GM19455 (cell line): ENCODE measurements around the gene SLC35C1.
A peak's percentile ranks its signal among the peaks of the same experiment; 100 is the strongest.
"Not testable (repeated sequence)": the region's sequence is repeated elsewhere in the genome, so short reads cannot be mapped to it uniquely, and the experiment has no call there.

Source experiments
- ATAC-seq: cut with Tn5 transposase; IDR thresholded peaks from one replicate; pipeline ENCODE4 v1.9.1; 2021; ENCODE audit not compliant: unreplicated experiment

SLC35C1 gene

GRCh38 chr11:45786272-45786671 is 18.7 kb upstream of the SLC35C1 start:
- no peak for ATAC-seq

- ATAC-seq, result no peak
Observed at GRCh38 chr11:45788887-45789286, 16.1 kb upstream of the SLC35C1 start.

DNA sequence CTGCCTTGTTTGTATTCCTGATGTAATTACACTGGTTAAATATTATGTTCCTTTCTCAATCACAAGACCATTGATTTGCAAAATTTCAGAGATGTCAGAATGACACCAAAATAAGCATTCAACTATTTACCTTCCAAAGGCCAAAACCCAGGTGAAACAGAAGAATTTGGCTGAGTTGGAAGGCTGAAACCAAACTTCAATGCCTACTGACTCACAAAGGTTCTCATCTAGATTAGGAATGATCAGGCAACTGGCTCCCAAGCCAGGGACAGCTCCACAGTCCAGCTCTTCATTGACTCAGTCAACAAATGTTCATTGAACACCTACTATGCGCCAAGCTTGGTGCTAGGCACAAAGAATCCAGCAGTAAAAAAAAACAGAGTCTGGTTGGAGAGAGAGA is 13.4 kb upstream of the SLC35C1 start:
- no peak for ATAC-seq

- no peak for ATAC-seq
Observed at GRCh38 chr11:45794169-45794568, 10.8 kb upstream of the SLC35C1 start.

- ATAC-seq, result no peak
Observed at GRCh38 chr11:45795379-45795778, 9.6 kb upstream of the SLC35C1 start.

- no peak for ATAC-seq
Observed at GRCh38 chr11:45796461-45796861, 8.5 kb upstream of the SLC35C1 start.

GRCh38 chr11:45798793-45799441 is 6.0 kb upstream of the SLC35C1 start:
- no peak for ATAC-seq

GRCh38 chr11:45799562-45799961 is 5.4 kb upstream of the SLC35C1 start:
- no peak for ATAC-seq

DNA sequence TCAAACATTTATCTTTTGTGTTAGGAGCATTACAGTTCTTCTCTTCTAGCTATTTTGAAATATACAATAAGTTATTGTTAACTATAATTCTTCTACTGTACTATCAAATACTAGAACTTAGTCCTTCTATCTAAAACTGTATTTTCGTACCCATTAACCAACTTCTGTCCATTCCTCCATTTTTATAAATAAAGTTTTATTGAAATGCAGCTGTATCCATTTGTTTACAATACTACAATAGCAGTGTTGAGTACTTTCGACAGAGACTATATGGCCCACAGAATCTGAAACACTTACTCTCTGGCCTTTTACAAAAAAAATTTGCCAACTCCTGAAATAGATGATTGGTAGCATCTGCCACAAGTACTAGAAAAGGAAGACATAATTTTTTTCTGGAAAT is 4.7 kb upstream of the SLC35C1 start:
- no peak for ATAC-seq

GRCh38 chr11:45801723-45802315 is 3.1 kb upstream of the SLC35C1 start:
- ATAC-seq, result no peak

DNA sequence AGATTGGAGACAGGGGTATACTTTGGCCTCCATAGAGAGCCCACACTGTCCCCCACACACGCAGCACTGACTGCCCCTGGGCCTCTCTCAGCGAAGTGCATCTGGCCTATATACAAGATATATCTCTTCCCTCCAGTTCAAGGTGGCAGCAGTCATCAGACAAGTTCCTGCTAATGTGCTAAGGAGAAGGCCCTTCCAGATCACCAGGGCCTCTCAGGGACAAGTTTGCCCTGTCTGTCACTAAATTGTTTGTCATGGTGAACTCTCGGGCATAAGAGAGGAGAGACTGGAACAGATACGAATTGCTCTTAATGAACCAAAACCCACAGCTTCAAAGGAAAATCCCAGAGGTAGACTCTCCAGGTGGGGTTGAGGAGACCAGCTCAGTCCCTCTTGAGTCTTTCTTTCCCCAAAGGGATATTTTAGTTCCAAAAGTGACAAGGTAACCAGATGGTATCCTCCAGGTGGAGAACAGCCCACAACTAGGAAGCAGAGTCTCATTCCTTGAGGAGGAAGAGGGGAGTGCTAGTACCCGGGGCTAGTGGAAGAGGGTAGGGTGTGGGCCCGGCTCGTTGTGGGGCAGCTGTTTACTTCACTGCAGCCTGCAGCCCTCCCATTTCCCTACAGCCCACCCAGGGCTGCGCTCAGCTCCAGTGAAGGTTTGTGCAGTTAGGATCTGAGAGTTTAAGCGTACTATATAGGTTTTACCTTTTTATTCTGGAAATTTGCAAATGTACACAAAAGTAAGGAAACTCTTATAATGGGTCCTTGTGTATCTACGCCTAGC is 2.2 kb upstream of the SLC35C1 start:
- ATAC-seq, result no peak

GRCh38 chr11:45803971-45804760 is 783 bp upstream of the SLC35C1 start:
- peak; percentile 22 for ATAC-seq

GRCh38 chr11:45805305-45806071 is 539 bp downstream of the SLC35C1 start:
- peak; percentile 29 for ATAC-seq

DNA sequence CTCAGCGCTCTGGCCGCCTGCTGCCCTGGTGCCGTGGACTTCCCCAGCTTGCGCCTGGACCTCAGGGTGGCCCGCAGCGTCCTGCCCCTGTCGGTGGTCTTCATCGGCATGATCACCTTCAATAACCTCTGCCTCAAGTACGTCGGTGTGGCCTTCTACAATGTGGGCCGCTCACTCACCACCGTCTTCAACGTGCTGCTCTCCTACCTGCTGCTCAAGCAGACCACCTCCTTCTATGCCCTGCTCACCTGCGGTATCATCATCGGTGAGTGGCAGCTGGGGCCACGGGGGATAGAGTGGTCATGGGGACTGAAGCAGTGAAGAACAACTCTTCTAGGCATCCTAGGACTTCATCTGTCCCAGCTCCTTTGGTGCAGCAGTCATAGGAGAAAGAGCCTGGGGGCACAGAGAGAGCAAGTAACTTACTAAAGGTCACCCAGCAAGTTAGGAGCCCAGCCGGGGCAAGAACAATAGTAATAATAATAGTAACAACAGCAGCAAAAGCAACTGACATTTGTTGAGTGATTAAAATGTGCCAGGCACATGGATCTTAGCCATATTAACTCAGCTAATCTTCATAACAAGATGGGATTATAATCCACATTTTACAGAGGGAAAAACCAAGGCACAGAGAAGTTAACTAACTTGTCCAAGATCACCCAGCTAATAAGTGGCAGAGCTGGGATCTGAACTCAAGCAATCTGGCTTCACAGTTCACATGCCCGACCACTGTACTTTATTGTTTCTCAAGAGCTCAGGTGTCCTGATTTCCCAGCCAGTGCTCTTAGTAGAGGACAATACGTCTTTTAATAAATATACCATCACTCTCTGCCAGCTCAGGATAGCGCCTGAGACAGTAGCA is 1.4 kb downstream of the SLC35C1 start:
- ATAC-seq, result no peak

GRCh38 chr11:45806937-45807791 is 2.2 kb downstream of the SLC35C1 start:
- no peak for ATAC-seq

DNA sequence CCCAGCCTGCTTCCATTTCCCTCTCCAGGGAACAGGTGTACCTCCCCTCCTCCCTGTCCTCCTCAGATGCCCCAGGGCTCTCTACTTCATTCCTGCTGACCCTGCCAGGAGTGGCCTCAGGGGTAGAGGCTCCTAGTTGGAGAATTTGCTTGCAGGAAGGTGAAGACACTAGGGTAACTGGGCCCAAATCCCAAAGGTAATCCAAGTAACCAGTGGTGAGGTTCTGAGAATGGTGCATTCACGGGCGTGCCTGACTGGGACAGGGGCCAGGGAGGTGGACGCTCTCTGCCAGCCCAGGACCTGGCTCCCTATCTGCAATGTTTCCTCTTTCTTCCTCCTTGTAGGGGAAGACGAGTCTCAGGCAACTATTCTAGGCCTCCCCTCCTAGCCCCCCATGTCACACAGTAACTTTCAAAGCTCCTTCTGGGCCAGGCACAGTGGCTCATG is 2.9 kb downstream of the SLC35C1 start:
- no peak for ATAC-seq

DNA sequence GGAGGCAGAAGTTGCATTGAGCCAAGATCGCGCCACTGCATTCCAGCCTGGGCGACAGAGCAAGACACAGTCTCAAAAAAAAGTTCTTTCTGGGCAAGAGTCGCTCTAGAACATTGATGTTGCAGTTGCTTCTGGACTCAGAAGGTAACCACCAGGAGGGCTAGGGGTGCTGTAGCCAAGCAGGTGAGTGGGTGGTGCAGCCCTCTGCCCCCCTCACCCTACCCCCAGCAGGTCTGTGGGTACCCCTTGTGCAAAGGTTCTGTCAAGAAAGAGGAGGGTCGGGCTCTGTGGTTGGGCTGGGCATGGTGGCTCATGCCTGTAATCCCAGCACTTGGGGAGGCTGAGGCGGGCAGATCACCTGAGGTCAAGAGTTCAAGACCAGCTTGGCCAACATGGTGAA is 3.5 kb downstream of the SLC35C1 start:
- ATAC-seq, result not testable (repeated sequence)

- ATAC-seq, result no peak
Observed at GRCh38 chr11:45809456-45810395, 4.8 kb downstream of the SLC35C1 start.
